ENCODE data around the gene ZNF700. TPM values are rescaled to one million over a fixed set of nuclear protein-coding genes. Genes with fewer than 3 reads are reported as not detected.
A peak's percentile ranks its signal among the peaks of the same experiment; 100 is the strongest.
"Not testable (repeated sequence)": the region's sequence is repeated elsewhere in the genome, so short reads cannot be mapped to it uniquely, and the experiment has no call there.

Gene ZNF700
- total RNA-seq, 1 experiment from 2014 or later, result 9.5 TPM

DNA sequence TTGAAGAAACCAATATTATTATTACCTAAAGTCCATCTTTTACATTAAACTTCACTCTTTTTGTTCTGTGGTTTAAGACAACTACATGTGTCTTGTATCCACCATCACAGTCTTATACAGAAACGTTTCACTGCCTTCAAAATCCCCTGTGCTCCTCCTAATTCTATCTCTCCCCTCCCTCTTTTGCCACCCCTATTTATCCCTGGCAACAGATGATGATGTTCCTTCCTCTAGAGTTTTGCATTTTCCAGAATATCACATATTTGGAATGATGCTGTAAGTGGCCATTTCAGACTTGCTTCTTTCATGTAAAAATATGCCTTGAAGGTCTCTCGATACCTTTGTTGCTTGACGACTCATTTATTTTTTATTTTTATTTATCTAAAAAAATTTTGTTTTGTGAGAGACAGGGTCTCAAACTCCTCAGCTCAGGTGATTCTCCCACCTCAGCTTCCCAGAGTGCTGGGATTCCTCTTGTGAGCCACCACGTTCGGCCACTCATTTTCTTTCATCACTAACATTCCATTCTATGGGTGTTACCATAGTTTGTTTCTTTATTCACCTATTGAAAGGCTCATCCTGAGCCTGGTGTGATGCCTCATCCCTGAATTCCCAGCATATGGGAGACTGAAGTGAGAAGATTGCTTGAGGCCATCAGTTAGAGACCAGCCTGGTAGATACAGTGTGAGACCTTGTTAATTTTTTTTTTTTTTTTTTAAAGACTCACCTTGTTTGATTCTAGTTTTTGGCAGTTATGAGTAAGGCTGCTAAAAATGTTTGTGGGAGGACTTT, 48.3 kb downstream of the ZNF700 start:
- no peak for DNase-seq (ENCODE audit: low read depth, low spot score)

DNA sequence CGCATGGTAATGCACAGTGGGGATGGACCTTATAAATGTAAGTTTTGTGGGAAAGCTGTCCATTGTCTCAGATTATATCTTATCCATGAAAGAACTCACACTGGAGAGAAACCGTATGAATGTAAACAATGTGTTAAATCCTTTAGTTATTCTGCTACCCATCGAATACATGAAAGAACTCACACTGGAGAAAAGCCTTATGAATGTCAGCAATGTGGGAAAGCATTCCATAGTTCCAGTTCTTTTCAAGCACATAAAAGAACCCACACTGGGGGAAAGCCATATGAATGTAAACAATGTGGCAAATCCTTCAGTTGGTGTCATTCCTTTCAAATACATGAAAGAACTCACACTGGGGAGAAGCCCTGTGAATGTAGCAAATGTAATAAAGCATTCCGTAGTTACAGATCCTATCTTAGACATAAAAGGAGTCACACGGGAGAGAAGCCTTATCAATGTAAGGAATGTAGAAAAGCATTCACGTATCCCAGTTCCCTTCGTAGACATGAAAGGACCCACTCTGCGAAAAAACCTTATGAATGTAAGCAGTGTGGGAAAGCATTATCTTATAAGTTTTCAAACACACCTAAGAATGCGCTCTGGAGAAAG, 53.7 kb downstream of the ZNF700 start:
- in situ Hi-C loops (cut with HindIII; ENCODE audit: low pct_unique_long_range_greater_than_20kb, low sequenced_read_pairs), result no loop called here
- DNase-seq (ENCODE audit: low read depth, low spot score), result no peak

More for the DNA sequence above, 48.3 kb downstream of the ZNF700 start:
- in situ Hi-C loops (cut with HindIII; ENCODE audit: low pct_unique_long_range_greater_than_20kb, low sequenced_read_pairs), result no loop called here

DNA sequence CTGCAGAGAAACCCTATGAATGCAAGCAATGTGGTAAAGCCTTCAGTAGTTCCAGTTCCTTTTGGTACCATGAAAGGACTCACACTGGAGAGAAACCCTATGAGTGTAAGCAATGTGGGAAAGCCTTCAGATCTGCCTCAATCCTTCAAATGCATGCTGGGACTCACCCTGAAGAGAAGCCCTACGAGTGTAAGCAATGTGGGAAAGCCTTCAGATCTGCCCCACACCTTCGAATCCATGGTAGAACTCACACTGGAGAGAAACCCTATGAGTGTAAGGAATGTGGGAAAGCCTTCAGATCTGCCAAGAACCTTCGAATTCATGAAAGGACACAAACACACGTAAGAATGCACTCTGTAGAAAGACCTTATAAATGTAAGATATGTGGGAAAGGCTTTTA, 54.6 kb downstream of the ZNF700 start:
- DNase-seq (ENCODE audit: low read depth, low spot score), result no peak
- in situ Hi-C loops (cut with HindIII; ENCODE audit: low pct_unique_long_range_greater_than_20kb, low sequenced_read_pairs), result no loop called here

DNA sequence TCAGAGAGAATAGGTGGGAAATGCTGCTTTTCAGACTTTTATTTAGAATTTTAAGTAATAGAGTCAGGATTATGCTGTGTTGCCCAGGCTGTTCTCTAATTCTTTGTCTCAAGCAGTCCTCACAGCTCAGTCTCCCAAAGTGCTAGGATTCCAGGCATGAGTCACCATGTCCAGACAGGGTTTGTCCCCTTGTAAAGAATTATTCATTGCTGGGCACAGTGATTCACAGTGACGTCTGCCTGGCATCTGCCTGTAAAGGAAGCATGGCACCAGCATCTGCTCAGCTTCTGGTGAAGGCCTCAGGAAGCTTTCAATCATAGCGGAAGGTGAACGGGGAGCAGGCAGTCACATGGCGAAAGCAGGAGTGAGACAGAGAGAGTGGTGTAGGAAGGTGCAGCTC, 57.6 kb downstream of the ZNF700 start:
- DNase-seq (ENCODE audit: low read depth, low spot score), result no peak
- in situ Hi-C loops (cut with HindIII; ENCODE audit: low pct_unique_long_range_greater_than_20kb, low sequenced_read_pairs), result no loop called here

DNA sequence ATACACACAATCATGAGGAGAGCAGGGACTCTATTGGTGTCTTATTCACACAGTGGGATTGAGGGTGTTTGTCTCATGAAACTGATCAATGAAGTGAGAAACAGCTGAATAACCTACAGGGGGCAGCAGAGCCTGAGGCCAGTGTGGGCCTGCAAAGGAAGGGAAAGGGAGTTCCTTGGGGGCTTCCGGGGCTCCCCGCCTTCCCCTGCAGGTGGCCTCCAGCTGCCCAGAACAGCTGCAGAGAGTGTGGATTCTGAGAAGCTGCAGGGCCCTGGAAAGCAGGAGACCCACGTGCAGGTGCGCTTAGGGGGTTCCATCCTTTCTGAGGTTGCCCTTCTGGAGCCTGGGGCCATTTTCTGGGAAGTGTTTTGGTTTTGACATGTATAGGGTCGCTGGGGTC, 60.1 kb downstream of the ZNF700 start:
- in situ Hi-C loops (cut with HindIII; ENCODE audit: low pct_unique_long_range_greater_than_20kb, low sequenced_read_pairs), result no loop called here
- no peak for DNase-seq (ENCODE audit: low read depth, low spot score)

DNA sequence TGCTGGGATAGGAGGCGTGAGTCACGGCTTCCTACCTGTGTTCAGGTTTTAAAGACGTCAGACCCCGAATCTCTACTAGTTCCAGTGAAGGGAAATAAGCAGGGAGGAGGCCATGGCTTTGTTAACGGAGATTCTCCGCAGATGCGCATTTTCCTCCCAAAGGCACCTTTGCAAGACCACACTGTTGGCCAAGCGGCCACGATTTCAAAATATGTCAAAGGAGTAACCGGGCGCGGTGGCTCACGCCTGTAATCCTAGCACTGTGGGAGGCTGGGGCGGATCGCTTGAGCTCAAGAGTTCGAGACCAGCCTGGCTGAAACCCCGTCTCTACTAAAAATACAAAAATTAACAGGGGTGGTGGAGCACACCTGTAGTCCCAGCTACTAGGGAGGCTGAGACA, 61.8 kb downstream of the ZNF700 start:
- in situ Hi-C loops (cut with HindIII; ENCODE audit: low pct_unique_long_range_greater_than_20kb, low sequenced_read_pairs), result no loop called here
- no peak for DNase-seq (ENCODE audit: low read depth, low spot score)

DNA sequence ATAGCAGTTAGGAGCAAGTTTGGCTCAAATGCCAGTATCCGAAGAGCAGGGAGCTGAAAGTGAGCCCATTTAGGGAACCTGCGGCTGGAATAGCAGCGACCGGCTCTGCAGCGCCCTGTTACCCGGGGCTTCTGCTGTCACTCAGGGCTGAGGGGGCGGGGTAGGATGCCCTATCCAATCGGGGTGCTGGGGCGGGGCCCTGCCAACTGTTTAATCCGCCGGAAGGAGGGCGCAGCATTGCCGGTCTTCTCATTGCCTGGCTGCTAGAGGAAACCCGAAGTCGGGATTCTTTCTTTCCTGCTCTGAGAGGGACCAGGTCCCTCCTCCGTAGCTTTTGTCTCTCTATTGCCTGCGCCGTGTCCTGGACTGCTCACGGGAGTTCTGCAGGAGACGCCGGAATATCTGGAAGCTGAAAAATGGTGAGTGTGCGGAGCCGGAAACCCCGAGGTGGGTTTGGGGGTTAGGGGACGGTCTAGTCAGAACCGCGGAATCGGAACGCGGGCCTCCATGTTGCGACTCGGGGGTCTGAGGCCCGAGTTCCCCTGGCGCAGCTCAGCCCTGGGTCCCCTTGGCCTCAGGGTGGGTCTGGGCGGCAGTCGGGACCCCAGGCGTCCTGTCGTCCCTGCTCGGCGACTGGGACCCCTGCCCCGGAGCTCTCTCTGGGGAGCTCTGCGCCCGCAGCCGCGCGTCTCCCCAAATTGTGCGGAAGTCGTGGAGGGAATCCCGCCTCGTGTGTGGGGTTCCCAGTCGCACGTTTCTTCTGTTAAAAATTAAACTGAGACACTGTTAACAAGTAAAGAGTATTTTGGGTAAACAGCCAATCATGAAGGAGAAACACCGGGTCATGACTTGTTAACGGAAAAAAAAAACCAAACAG, 62.7 kb downstream of the ZNF700 start:
- DNase-seq (ENCODE audit: low read depth, low spot score), result peak; percentile 92
- in situ Hi-C loops (cut with HindIII; ENCODE audit: low pct_unique_long_range_greater_than_20kb, low sequenced_read_pairs), result no loop called here

DNA sequence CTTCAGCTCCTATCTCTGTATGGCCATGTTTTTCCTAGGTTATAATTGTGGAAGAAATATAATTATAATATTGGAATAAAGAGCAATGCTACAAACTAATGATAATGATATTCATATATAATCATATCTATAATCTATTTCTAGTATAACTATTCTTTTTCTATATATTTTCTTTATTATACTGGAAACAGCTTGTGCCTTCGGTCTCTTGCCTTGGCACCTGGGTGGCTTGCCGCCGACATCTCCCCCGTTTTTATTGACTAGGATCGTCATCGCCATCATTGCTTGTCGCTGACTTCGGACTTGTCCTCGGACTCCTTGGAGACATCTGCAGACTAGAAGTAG, 64.2 kb downstream of the ZNF700 start:
- in situ Hi-C loops (cut with HindIII; ENCODE audit: low pct_unique_long_range_greater_than_20kb, low sequenced_read_pairs), result no loop called here
- no peak for DNase-seq (ENCODE audit: low read depth, low spot score)

DNA sequence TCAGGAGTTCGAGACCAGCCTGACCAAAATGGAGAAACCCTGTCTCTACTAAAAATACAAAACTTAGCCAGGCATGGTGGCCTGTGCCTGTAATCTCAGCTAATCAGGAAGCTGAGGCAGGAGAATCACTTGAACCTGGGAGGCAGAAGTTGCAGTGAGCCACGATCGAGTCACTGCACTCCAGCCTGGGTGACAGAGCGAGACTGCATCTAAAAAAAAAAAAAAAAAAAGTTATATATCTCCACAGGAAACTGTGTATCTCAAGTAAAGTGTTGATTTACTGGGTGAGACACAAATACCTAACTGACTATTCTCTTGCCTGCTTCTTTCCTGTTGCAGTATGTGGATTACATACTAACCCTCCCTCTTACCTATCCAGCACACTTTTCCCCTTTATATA, 67.0 kb downstream of the ZNF700 start:
- DNase-seq (ENCODE audit: low read depth, low spot score); in situ Hi-C loops (cut with HindIII; ENCODE audit: low pct_unique_long_range_greater_than_20kb, low sequenced_read_pairs): not testable (repeated sequence)

DNA sequence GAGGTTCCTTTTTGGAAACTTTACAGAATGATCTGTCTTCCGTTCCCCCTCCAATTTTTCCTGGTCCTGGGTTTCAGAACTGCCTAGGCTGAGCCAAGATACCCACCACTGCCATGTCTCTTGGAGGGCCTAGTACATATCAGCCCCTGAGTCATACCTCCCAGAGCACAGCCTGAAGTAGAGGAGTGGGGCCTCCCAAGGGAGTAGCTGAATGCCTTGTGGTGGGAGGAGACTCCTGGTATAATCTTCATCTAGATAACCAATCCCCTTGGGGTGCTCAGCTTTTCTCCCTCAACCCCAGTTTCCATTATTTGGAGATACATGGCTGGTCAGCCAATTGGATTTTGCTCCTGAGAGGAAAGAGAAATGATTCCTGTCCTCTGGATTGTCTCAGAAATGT, 70.3 kb downstream of the ZNF700 start:
- DNase-seq (ENCODE audit: low read depth, low spot score), result no peak

More for the DNA sequence above, 70.3 kb downstream of the ZNF700 start:
- in situ Hi-C loops (cut with HindIII; ENCODE audit: low pct_unique_long_range_greater_than_20kb, low sequenced_read_pairs), result no loop called here

Small RNAs within 50 kb of the gene (small RNA-seq; reads per million reads assigned to genes)
- 0 reads per million in 2 experiments for gene RNA5SP464

Other genes starting within 250 kb of the ZNF700 start
- 3.1 and 4.4 TPM in 2 replicates for gene ZNF823, start 186.2 kb upstream of the ZNF700 start, total RNA-seq (2014; rRNA removed; shearing (Covaris generic))
- 5.0 and 5.9 TPM in 2 replicates for gene ZNF441, start 158.1 kb upstream of the ZNF700 start, total RNA-seq (2014; rRNA removed; shearing (Covaris generic))
- gene ZNF491, start 126.6 kb upstream of the ZNF700 start, total RNA-seq (2014; rRNA removed; shearing (Covaris generic)), result 0.42 and 0.56 TPM in 2 replicates
- gene ZNF440, start 110.8 kb upstream of the ZNF700 start, total RNA-seq (2014; rRNA removed; shearing (Covaris generic)), result 19.5 and 19.9 TPM in 2 replicates
- 0.27 and 0.40 TPM in 2 replicates for gene ZNF439, start 76.4 kb upstream of the ZNF700 start, total RNA-seq (2014; rRNA removed; shearing (Covaris generic))
- gene ZNF69, start 37.3 kb upstream of the ZNF700 start, total RNA-seq (2014; rRNA removed; shearing (Covaris generic)), result 1.0 and 1.5 TPM in 2 replicates
- 0.51 and 1.8 TPM in 2 replicates for gene ZNF763, start 39.9 kb downstream of the ZNF700 start, total RNA-seq (2014; rRNA removed; shearing (Covaris generic))
- gene ZNF433, start 110.6 kb downstream of the ZNF700 start, total RNA-seq (2014; rRNA removed; shearing (Covaris generic)), result 1.1 and 2.3 TPM in 2 replicates
- 0.37 and 0.77 TPM in 2 replicates for gene ZNF878, start 127.9 kb downstream of the ZNF700 start, total RNA-seq (2014; rRNA removed; shearing (Covaris generic))
- gene ZNF844, start 139.6 kb downstream of the ZNF700 start, total RNA-seq (2014; rRNA removed; shearing (Covaris generic)), result 2.7 and 5.2 TPM in 2 replicates
- gene ZNF20, start 215.2 kb downstream of the ZNF700 start, total RNA-seq (2014; rRNA removed; shearing (Covaris generic)), result 5.4 and 5.9 TPM in 2 replicates
- 1.6 and 1.9 TPM in 2 replicates for gene ZNF625, start 231.6 kb downstream of the ZNF700 start, total RNA-seq (2014; rRNA removed; shearing (Covaris generic))
- 3.2 and 4.5 TPM in 2 replicates for gene ZNF136, start 238.0 kb downstream of the ZNF700 start, total RNA-seq (2014; rRNA removed; shearing (Covaris generic))

Measured in SK-MEL-5 (cell line).